ENCODE results near the gene RNF212. TPM values are rescaled to one million over a fixed set of nuclear protein-coding genes. Genes with fewer than 3 reads are reported as not detected.

Gene RNF212
- total and polyA plus RNA-seq, 2 of the 13 experiments (the other 11 are each of a cell fraction or from before 2014, with no cell fraction given) = not detected

- FAIRE-seq (no peak), ATAC-seq (no peak), DNase-seq (ENCODE audit: low spot score) (no peak)
- Histone ChIP-seq H3K4me2 (ENCODE audit: low read depth, low read length) (no peak overlapping the region), H3K27ac (ENCODE audit: extremely low read length, insufficient read depth, low read length) (no peak overlapping the region), H2AFZ (ENCODE audit: low read length) (no peak overlapping the region), H3K79me2 (ENCODE audit: insufficient read depth, low read length) (no peaks in the 10 kb centered on the region), H3K4me1 (ENCODE audit: insufficient read depth, low read length) (peaks cover 14% of the 10 kb centered on the region), H3K9me3 (ENCODE audit: low read length) (no peaks in the 10 kb centered on the region), H3K4me3 (replicated peaks in 1 of 3; ENCODE audit: insufficient read depth in 1 of 3, low read depth in 2 of 3, low read length in 3 of 3) (no peak overlapping the region), H3K27me3 (ENCODE audit: control insufficient read depth in 1 of 2, insufficient read depth in 2 of 2, low read length in 2 of 2) (peaks cover 1 to 39% of the 10 kb centered on the region in 2 experiments; a peak in 4 of 5 replicates), H3K36me3 (replicated peaks in 1 of 2; ENCODE audit: control insufficient read depth in 1 of 2, insufficient read depth in 2 of 2, low read length in 2 of 2) (no peaks in the 10 kb centered on the region), H4K20me1 (ENCODE audit: insufficient read depth, low read length) (no peaks in the 10 kb centered on the region), H3K9ac (ENCODE audit: insufficient read depth, low read depth, low read length) (no peak overlapping the region)
- intact Hi-C loops (cut with micrococcal nuclease; ENCODE audit: unreplicated experiment) (no loop called here), in situ Hi-C loops (cut with HindIII; ENCODE audit: extremely low pct_ligation_motif_present, low pct_unique_long_range_greater_than_20kb) (no loop called here)
- WGBS (ENCODE audit: low lambda C conversion rate) = 59% methylated on average over 6 of the region's 10 CpGs
- no TSS peak for BruUV-seq (replicated peaks)
- POLR2A ChIA-PET = no interaction called here
- CTCF ChIA-PET (ENCODE audit: low intra/inter-chr PET ratio, low total read pairs) = no interaction called here
- TF ChIP-seq U2AF2 (IDR thresholded peaks at IDR 0.05; ENCODE audit: low read depth, low read length) (no peak), DPF2 (CRISPR knock-in tag; IDR thresholded peaks at IDR 0.05; ENCODE audit: borderline replicate concordance, low read depth) (no peak), ZNF776 (CRISPR knock-in tag; IDR thresholded peaks at IDR 0.05) (no peak), ZNF556 (CRISPR knock-in tag; IDR thresholded peaks at IDR 0.05; ENCODE audit: borderline replicate concordance) (no peak), ZNF660 (CRISPR knock-in tag; IDR thresholded peaks at IDR 0.05; ENCODE audit: borderline replicate concordance, low read depth) (no peak), HNRNPL (IDR thresholded peaks at IDR 0.05; ENCODE audit: low read depth, low read length) (no peak), PLRG1 (conservative IDR thresholded peaks at IDR 0.05) (no peak), TBX3 (IDR thresholded peaks at IDR 0.05; ENCODE audit: borderline replicate concordance) (no peak), ERF (CRISPR knock-in tag; IDR thresholded peaks at IDR 0.05) (no peak), ZNF121 (CRISPR knock-in tag; IDR thresholded peaks at IDR 0.05) (no peak), ZSCAN31 (CRISPR knock-in tag; IDR thresholded peaks at IDR 0.05; ENCODE audit: low read depth) (no peak), RFX1 (IDR thresholded peaks at IDR 0.05) (no peak)
- TF ChIP-seq, protein P1, sequence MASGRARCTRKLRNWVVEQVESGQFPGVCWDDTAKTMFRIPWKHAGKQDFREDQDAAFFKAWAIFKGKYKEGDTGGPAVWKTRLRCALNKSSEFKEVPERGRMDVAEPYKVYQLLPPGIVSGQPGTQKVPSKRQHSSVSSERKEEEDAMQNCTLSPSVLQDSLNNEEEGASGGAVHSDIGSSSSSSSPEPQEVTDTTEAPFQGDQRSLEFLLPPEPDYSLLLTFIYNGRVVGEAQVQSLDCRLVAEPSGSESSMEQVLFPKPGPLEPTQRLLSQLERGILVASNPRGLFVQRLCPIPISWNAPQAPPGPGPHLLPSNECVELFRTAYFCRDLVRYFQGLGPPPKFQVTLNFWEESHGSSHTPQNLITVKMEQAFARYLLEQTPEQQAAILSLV (CRISPR knock-in tag; IDR thresholded peaks at IDR 0.05; ENCODE audit: borderline replicate concordance) = no peak
Measured at GRCh38 chr4:1105662-1106061, 7.7 kb downstream of the RNF212 start.

All from HepG2 (cell line).